GM19463 (cell line): ENCODE data around the gene CBL.
"Not testable (repeated sequence)": the region's sequence is repeated elsewhere in the genome, so short reads cannot be mapped to it uniquely, and the experiment has no call there.

Experiments
- ATAC-seq: cut with Tn5 transposase; IDR thresholded peaks from one replicate; pipeline ENCODE4 v1.9.1; 2021; ENCODE audit warnings: mild to moderate bottlenecking, moderate library complexity; ENCODE audit not compliant: unreplicated experiment

Gene CBL

DNA sequence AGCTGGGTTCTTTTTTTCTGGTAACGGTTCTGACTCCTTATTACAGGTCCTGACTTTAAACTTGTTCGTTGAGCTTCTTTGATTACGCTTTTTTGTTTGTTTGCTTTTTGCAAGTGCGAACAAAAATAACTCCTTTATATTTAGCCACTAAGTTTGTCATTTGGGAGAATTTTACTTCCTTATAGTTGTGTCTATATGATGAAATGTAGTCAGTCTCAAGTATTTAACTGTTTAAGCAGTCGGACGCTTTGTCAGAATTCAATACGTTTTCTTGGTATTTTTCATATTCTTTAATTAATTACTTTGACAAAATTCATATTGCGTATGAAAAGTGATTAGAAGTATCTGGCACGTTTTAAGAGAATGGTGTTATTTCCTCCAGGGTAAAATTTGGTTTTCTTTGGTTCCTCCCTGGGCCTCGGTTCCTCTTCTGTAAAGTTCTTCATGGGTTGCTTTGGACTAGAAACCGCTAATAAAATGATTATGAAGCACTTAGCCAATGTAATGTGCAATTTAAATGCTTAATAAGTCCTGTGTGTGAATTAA, 1.3 kb downstream of the CBL start:
- ATAC-seq = no peak

DNA sequence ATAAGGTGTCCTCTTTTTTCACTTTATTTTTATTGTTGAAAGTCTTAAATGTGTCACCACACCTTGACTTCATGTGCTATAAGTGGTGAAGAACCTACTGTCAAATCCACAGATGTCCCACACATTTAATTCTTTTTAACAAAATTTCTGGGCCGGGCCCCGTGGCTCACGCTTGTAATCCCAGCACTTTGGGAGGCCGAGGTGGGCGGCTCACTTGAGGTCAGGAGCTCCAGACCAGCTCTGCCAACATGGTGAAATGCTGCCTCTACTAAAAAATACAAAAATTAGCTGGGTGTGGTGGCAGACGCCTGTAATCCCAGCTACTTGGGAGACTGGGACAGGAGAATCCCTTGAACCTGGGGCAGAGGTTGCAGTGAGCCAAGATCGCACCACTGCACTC, 3.0 kb downstream of the CBL start:
- no peak for ATAC-seq

DNA sequence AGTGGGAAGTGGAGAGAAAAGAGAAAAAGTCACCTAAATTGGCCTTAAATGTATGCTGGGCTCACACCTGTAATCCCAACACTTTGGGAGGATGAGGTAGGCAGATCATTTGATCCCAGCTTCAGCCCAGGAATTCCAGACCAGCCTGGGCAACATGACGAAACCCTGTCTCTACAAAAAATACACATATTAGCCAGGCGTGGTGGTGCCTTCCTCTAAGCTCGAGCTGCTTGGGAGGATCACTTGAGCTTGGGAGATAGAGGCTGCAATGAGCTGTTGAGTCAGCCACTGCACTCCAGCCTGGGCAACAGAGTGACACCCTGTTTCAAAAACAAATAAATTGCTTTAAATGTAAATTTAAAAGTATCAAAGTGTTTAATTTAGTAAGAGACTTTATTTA, 3.9 kb downstream of the CBL start:
- no peak for ATAC-seq

DNA sequence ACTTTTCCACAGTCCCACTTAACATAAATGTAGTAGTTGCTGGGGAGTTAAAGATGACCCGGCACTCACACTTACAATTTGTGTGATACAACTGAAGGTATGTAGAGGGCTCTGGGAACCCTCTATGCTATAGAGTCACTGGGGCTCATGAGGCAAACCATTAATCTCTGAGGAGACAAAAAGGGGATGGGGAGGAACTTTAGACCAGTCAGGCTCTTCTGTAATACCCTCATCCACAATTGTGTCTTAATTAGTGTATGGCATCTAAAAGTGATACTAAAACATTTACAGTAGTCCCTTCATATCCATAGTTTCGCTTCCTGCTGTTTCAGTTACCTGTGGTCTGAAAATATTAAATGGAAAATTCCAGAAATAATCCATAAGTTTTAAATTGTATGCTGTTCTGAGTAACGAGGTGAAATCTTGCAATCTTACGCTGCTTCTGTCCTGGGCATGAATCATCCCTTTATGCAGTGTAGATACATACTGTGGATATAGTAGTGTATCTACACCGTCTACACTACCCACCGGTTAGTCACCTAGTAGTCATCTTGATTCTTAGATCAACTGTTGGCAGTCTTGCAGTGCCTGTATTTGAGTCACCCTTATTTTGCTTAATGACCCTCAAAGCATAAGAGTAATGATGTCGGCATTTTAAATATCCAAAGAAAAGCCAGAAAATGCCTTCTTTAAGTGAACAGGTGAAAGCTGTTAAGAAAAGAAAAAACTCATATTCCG, 12.2 kb downstream of the CBL start:
- no peak for ATAC-seq

DNA sequence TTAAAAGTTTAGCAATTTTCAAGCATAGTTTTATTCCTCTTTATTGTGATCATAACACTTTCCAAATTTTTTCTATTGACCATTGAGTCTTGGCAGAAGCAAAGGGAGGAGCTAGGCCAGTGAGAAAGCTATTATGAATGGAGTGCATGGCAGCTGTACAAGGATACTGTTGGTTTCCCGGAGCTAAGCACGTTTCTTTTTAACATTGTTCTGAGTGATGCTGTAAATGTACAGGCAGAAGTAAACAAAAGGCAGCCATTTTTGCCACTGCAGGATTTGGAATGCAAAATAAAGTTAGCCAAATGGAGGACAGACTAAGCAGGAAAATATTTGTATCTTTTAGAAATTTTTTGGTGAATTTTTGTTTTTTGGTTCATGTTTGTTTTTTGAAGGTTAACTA, 16.2 kb downstream of the CBL start:
- ATAC-seq = no peak

DNA sequence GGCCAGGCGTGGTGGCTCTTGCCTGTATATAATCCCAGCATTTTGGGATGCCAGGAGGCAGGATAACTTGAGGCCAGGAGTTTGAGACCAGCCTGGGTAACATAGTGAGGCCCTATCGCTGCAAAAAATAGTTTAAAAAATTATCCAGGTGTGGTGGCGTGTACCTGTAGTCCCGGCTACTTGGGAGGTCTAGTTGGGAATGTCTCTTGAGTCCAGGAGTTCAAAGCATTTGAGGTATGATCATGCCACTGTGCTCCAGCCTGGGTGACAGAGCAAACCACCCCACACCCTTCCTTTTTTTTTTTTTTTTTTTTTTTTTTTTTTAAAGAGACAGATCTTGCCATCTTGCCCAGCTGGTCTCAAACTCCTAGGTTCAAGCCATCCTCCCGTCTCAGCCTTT, 16.8 kb downstream of the CBL start:
- ATAC-seq = no peak

DNA sequence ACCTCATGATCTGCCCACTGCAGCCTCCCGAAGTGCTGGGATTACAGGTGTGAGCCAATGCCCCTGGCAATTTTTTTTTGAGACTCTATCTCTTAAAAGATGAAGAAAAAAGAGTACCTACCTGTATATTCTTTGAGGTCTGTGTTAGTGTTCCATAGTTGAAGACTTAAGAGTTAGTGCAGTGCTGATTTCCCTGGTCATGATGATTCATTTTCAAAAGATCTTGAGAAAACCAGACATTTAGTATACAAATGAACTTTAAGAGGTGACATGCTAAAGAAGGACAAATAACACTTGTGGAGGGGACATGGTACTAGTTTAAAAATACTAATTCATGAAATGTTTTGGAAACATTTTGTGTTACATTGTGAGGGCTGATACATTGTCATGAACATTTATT, 17.7 kb downstream of the CBL start:
- no peak for ATAC-seq

DNA sequence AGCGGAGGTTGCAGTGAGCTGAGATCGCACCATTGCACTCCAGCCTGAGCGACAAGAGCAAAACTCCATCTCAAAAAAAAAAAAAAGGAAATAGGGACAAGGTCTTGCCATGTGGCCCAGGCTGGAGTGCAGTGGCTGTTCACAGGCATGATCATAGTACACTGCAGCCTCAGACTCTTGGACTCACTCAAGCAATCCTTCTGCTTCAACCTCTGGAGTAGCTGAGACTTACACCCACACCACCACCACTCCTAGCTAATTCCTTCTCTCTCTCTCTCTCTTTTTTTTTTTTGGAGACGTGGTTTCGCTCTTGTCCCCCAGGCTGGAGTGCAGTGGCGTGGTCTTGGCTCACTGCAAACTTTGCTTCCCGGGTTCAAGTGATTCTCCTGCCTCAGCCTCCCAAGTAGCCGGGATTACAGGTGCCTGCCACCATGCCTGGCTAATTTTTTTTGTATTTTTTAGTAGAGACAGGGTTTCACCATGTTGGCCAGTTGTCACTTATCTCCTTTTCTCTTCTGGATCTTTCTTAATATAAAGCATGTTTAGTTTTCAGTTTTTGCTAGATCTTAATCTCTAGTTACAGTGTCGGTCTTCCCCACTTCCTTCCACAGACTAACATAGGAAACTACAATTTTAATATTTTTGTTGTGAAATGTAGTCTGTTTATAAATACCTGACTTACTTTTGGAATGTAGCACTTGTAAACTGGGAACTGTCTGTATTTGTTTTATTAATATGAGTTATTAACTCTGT, 22.6 kb downstream of the CBL start:
- ATAC-seq = not testable (repeated sequence)

DNA sequence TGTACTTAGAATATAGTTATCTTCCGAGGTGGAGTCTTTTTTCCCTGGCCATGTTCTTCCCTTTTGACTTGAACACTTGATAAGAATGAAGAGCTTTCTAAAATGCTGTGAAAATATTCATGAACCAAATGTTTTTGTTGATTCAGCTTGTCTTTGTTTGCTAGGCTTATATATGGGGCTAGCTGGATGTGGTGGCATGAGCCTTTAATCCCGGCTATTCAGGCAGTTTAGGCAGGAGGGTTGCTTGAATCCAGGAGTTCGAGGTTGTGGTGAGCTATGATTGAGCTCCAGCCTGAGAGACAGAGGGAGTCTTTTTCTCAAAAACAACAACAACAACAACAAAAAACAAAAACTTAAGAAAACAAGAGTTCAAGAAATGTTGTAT, 23.1 kb downstream of the CBL start:
- no peak for ATAC-seq

DNA sequence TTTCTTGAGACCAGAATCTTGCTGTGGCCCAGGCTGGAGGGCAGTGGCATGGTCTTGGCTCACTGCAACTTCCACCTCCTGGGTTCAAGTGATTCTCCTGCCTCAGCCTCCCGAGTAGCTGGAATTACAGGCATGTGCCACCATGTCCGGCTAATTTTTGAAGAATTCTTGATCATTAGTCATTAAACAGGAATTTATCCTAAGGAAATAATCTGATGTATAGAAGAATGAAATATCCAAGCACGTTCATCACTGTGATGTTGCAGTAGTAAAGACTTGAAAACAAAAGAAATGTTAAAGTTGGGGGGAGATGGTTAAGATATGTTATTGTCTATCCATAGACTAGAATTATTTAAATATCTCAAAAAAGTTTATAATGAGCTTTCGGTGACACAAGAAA, 23.6 kb downstream of the CBL start:
- no peak for ATAC-seq

DNA sequence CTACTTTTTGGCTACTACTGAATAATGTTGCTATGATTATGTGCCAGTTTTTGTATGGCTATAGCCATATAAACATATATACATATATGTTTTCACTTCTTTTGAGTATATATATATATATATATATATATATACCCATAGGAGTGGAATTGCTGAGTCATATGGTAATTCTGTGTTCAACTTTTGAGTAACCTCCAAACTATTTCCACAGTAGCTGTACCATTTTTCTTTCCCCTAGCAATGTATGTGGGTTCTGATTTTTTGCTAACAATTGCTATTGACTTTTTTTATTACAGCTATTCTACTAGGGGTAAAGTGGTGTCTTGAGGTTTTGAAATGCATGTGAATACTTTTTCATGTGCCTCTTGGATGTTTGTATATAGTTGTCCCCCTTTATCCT, 30.4 kb downstream of the CBL start:
- no peak for ATAC-seq

DNA sequence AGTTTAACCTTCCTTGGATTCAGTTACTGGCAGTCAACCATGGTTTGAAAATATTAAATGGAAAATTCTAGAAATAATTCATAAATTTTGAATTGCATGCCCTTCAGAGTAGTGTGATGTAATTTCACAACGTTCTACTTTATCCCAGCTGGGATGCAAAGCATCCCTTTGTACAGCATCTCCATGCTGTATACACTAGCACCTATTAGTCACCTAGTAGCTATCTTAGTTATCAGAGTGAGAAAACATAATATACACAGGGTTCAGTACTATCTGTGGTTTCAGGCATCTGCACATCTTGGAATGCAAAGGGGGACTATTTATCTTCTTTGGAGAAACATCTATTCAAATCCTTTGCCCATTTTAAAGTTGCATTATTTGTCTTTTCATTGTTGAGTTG, 30.8 kb downstream of the CBL start:
- no peak for ATAC-seq

DNA sequence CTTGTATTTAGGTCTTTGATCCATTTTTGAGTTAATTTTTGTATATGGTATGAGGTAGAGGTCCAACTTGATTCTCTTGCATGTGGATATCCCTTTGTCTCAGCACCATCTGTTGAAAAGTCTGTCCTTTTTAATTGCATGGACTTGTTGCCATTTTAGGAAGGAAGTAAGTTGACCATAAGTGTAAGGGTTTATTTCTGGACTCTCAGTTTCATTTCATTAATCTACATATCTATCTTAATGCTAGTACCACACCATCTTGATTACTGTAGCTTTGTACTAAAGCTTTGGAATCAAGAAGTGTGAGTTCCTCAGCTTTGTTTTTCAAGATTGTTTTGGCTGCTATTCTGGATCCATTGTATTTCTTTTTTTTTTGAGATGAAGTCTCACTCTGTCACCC, 31.4 kb downstream of the CBL start:
- no peak for ATAC-seq

DNA sequence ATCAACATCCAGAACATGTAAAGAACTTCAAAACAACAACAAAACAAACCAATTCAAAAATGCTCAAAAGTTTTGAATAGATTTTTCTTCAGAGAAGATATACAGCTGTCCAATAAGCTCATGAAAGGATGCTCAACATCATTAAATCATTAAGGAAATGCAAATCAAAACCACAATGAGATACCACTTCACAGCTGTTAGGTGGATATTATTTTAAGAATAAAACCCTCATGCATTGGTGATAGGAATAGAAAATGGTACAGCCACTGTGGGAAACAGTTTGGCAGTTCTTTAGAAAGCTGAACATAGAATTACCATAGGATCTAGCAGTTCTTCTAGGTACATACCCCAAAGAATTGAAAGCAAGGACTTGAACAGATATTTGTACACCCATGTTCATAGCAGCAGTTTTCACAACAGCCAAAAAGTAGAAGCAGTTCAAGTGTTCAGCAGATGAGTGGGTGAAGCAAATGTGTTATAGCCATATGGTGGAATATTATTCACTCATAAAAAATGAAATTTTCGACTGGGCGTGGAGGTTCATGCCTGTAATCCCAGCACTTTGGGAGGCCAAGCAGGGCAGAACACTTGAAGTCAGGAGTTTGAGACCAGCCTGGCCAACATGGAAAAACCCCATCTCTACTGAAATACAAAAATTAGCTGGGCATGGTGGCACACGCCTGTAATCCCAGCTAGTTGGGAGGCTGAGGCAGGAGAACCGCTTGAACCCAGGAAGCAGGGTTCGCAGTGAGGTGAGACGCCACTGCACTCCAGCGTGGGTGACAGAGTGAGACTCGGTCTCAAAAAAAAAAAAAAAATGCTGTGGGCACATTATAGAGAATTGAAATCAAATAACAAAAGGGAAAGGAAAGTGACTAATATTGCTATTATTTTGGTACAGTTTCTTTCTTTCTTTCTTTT, 42.9 kb downstream of the CBL start:
- no peak for ATAC-seq

DNA sequence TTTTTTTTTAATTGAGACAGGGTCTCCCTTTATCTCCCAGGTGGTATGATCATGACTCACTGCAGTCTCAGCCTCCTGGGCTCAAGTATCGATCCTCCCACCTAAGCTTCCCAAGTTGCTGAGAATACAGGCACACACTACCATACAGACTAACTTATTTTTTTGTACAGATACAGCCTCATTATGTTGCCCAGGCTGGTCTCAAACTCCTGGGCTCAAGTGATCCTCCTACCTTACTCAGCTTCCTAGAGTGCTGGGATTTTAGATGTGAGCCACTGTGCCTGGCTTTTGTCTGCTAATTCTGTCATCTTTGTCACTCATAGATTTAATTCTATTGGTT, 43.5 kb downstream of the CBL start:
- no peak for ATAC-seq

DNA sequence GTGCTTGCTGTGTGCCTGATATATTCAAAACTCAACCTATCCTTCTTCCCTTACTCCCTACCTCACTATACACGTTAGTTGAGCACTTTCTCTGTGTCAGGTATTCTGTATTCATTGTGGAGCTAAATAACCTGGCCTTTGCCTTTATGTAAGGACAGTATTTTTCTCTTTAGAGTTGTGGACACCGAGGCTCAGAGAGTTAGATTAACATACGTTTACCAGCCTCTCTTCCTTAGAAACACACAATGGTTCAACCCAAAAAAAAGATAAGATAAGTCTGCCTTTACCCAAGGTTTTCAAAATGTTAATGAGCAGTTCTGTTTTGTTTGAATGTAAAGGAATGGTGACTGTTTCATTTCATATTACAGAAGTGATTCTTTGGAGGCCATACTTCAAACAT, 45.0 kb downstream of the CBL start:
- no peak for ATAC-seq

DNA sequence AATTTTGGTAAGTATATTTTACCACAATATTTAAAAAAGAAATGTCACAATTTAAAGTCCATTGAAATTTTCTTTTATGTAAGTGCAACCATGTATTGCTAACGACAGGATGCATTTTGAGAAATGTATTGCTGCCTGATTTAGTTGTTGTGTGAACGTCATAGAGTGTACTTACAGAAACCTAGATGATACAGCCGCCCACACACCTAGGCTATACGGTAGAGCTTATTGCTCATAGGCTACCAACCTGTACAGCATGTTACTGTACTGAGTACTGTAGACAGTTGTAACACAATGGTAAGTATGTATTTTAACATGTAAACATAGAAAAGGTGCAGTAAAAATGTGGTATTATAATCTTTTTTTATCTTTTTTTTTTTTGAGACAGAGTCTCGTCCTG, 48.1 kb downstream of the CBL start:
- ATAC-seq = no peak

DNA sequence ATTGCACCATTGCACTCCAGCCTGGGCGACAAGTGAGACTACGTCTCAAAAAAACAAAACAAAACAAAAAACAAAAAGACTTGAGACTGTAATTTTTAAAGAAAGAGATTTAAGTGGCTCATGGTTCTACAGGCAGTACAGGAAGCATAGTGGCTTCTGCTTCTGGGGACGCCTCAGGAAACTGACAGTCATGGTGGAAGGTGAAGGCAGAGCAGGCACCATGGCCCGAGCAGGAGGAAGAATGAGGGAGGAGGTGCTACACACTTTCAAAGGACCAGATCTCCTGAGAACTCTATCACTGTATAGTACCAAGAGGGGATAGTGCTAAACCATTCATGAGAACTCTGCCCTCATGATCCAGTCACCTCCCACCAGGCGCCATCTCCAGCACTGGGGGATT, 52.0 kb downstream of the CBL start:
- ATAC-seq = no peak

DNA sequence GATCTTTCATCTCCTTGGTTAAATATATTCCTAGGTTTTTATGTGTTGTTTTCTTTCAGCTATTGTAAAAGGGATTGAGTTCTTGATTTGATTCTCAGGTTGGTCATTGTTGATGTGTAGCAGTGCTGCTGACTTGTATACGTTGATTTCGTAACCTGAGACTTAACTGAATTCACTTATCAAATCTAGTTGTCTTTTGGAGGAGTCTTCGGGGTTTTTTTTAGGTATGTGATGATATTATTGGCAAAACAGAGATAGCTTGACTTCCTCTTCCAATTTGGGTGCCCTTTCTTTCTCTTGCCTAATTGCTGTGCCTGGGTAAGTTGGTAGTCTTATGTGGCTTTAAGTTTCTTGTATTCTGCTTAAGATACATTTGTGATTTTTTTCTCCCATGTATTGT, 52.8 kb downstream of the CBL start:
- ATAC-seq = no peak

DNA sequence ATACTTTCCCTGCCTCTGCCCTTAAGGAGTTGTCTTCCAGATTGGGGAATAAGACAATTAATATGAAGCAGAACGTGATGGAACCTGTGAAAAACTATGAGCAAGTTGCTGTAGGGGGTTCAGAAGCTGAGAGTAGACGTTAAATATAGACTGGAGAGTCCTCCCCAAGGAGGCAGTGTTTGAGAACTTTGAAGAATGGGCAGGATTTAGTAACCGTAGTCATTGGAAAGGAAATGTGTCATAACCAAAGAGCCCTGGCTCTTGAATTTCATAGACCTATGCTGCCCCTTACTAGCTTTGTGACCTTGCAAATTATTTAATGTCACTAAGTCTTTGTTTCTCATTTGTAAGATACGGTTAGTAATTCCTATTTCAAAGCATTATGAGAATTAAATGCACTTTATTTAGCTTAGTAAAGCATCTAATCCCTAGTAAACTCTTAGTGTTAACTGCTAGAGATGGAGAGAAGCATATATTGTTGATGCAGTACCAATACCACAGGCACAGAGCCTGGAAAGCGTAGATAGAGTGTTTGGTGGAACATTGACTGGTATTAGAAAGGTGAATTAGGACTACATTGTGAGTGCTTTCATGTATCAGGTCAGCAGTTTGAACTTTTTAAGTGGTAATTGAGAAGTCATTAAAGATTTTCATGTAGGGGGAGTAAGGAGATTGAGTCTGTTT, 56.7 kb downstream of the CBL start:
- no peak for ATAC-seq

DNA sequence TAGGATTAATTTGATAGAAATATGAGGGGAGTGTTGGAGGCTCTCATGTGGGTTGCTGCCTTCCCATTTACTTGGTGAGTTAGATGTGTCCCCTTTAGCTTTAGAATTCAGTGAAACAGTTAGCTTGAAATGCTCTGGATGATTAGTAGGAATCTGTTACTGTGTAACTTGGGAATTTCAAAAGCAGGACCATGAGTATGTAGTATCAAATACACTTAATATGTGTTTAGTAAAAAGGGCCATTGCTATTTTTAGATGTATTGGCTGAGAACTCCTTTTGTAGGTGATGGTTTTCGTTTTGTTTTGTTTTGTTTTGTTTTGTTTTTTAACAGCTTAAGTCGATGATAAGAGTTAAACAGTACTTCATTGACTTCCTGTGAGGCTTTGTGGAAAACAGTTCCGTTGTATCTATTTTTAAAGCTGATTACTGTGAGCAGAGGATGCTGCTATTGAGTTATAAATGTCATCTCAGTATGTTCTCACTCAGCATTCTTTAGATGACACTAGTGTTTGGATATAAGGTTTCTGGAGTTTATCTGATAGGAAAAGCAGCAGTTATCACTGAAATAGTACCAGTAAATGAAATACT, 57.3 kb downstream of the CBL start:
- no peak for ATAC-seq
